Uterus (tissue), 2 donors: ENCODE results near the gene LACC1.

ENCODE experiments used
- POLR2A ChIP-seq, 2 donors: fragments of 450-650 bp; IDR thresholded peaks; one replicate each; pipeline ENCODE4 v1.6.1; 2016; ENCODE audit warnings: antibody characterized with exemption in 2 of 2, mild to moderate bottlenecking in 1 of 2, moderate library complexity in 1 of 2
- TF ChIP-seq, protein P1 (sequence below), 4 experiments: fragments of 200-600 bp in 2 of 4; fragments of 450-650 bp in 2 of 4; sonication (generic) in 2 of 4; IDR thresholded peaks; one replicate each; pipeline ENCODE4 v1.5.1; 2016 to 2019; ENCODE audit warnings: antibody characterized with exemption in 4 of 4, mild to moderate bottlenecking in 2 of 4, moderate library complexity in 1 of 4

DNA sequence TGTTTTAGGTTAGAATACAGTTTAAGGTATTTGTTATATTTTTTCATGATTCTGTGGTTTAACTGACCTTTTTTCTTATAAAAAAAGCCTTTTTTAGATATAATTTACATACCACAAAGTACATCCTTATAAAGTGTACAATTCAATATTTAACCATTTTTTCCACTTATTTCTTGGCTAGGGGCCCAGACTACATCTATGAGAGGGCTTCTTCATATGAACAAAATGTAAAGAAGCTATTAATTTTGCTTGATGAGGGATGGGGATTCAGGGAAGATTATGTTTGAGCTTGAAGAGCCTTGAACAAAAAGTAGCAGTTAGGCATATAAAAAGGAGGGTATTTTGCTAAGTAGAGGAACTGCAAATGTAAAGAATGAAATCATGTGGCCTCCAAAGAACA, 2.4 kb upstream of the LACC1 start:
- TF ChIP-seq, protein P1, sequence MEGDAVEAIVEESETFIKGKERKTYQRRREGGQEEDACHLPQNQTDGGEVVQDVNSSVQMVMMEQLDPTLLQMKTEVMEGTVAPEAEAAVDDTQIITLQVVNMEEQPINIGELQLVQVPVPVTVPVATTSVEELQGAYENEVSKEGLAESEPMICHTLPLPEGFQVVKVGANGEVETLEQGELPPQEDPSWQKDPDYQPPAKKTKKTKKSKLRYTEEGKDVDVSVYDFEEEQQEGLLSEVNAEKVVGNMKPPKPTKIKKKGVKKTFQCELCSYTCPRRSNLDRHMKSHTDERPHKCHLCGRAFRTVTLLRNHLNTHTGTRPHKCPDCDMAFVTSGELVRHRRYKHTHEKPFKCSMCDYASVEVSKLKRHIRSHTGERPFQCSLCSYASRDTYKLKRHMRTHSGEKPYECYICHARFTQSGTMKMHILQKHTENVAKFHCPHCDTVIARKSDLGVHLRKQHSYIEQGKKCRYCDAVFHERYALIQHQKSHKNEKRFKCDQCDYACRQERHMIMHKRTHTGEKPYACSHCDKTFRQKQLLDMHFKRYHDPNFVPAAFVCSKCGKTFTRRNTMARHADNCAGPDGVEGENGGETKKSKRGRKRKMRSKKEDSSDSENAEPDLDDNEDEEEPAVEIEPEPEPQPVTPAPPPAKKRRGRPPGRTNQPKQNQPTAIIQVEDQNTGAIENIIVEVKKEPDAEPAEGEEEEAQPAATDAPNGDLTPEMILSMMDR (IDR thresholded peaks at IDR 0.05), result no peak
- no peak for TF ChIP-seq POLR2A (IDR thresholded peaks at IDR 0.05)
